MCF 10A (cell line): Measurements from ENCODE around the gene SLC25A1. TPM values are rescaled to one million over a fixed set of nuclear protein-coding genes. Genes with fewer than 3 reads are reported as not detected.

Experiments
- BruUV-seq: library from RNA; stranded (reverse); fragments of 400-500 nt; replicated peaks from 2 replicates; lab custom pipeline; 2021; lab: Mats Ljungman, UMichigan
- CTCF ChIA-PET: fragments of 300-600 bp; sonication (Branson Sonifier 250); formaldehyde crosslinking; extraction: SDS; loops from one replicate; lab custom pipeline; 2021; ENCODE audit warnings: antibody characterized with exemption, inconsistent platforms; lab: Yijun Ruan, JAX
- POLR2A ChIA-PET: fragments of 300-600, 350-650 bp; sonication (Branson Sonifier 250); formaldehyde crosslinking; extraction: SDS; loops from one replicate; lab custom pipeline; 2020; ENCODE audit warnings: antibody characterized with exemption, inconsistent platforms; lab: Yijun Ruan, JAX
- DNase-seq: peaks from one replicate; pipeline ENCODE4 v3.0.0-alpha.2; 2018; ENCODE audit not compliant: unreplicated experiment
- H3K27ac Mint-ChIP-seq: one replicate; pipeline ENCODE4 v1.8.0; 2022; ENCODE audit warnings: mild to moderate bottlenecking, low read depth, mixed read lengths; ENCODE audit not compliant: unreplicated experiment
- H3K27me3 Mint-ChIP-seq: one replicate; pipeline ENCODE4 v1.8.0; 2022; ENCODE audit warnings: mixed read lengths; ENCODE audit not compliant: insufficient read depth, unreplicated experiment
- H3K36me3 Mint-ChIP-seq: one replicate; pipeline ENCODE4 v1.8.0; 2022; ENCODE audit warnings: mild to moderate bottlenecking, moderate library complexity, mixed read lengths; ENCODE audit not compliant: insufficient read depth, unreplicated experiment
- H3K4me1 Mint-ChIP-seq: one replicate; pipeline ENCODE4 v1.8.0; 2022; ENCODE audit warnings: mixed read lengths; ENCODE audit not compliant: insufficient read depth, unreplicated experiment
- H3K4me3 Mint-ChIP-seq: one replicate; pipeline ENCODE4 v1.8.0; 2022; ENCODE audit warnings: mild to moderate bottlenecking, moderate library complexity, mixed read lengths; ENCODE audit not compliant: unreplicated experiment
- H3K9me3 Mint-ChIP-seq: one replicate; pipeline ENCODE4 v1.8.0; 2022; ENCODE audit warnings: mixed read lengths; ENCODE audit not compliant: unreplicated experiment
- CTCF ChIP-seq: fragments of 200-600 bp; IDR thresholded peaks from one replicate; pipeline ENCODE4 v1.8.0; 2022; ENCODE audit warnings: antibody characterized with exemption, mild to moderate bottlenecking; ENCODE audit not compliant: unreplicated experiment
- intact Hi-C: fragments of 100-400 bp; cut with micrococcal nuclease; formaldehyde crosslinking; loops from 2 replicates; pipeline ENCODE4 v1.14.1; 2022
- total RNA-seq: library from RNA; stranded (reverse); gene quantifications from 2 replicates; pipeline ENCODE4 v1.2.3, GENCODE V29; 2022

Gene SLC25A1
- total RNA-seq, 1 experiment from 2014 or later = 53.9 TPM

- ChIA-PET CTCF (interaction anchor here (0.5 to 0.9 kb wide), 2 partner anchors 19 to 462 kb away, joined by 3 read pairs; no protein-coding TSS in a partner anchor), POLR2A (no interaction called here)
- Mint-ChIP-seq H3K27me3 (no peaks in the 10 kb centered on the region), H3K4me3 (no peak overlapping the region), H3K4me1 (no peaks in the 10 kb centered on the region), H3K27ac (no peak overlapping the region), H3K9me3 (peaks cover 6% of the 10 kb centered on the region), H3K36me3 (peaks cover 26% of the 10 kb centered on the region)
- no peak for TF ChIP-seq CTCF
- BruUV-seq = no TSS peak
- DNase-seq = no peak
- intact Hi-C loops = no loop called here
Observed at GRCh38 chr22:19199479-19199878, 20.9 kb upstream of the SLC25A1 start.

DNA sequence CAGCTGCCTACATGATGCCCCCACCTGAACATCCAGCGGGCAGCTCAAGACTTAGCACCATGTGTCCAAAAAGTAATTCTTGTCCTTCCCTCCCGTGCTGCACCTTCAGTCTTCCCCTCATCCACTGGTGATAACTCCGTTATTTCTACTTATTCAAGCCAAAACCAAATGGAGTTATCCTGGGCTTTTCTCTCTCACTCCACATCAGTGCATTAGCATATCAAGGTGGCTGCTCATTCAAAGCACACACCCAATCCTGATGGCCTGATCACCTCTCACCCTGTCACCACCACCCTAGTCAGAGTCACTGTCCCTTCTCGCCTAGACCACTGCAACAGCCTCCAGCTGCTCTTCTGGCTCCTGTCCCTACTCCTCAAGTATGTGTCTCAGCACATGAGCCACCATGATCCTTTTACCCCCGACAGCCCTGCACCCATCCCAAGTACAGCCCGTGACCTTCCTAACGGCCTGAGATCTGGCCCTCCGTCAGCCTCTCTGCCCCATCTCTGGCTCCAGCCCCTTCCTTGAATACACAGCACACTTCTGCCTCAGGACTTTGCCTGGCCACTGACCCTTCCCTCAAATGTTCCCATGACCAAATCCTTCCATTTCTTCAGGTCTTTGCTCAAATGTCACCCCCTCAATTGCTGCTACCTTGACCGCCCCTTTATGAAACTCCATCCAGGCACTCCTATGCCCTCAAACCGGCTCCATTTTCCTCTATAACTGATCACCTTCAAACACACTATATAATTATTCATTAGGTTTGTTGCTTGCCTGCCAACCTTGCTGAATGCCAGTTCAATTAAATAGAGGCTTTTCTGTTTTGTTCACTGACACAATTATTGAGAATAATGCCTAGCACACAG is 19.7 kb upstream of the SLC25A1 start:
- ChIA-PET POLR2A (no interaction called here), CTCF (interaction anchor here (0.6 kb wide), 1 partner anchor 32 kb away, joined by 3 read pairs; no protein-coding TSS in a partner anchor)
- H3K4me3 Mint-ChIP-seq = no peak overlapping the region
- H3K9me3 Mint-ChIP-seq = peaks cover 6% of the 10 kb centered on the region
- H3K27ac Mint-ChIP-seq = no peak overlapping the region
- no peak for TF ChIP-seq CTCF
- peaks cover 28% of the 10 kb centered on the region for H3K36me3 Mint-ChIP-seq
- no peak for DNase-seq
- intact Hi-C loops = no loop called here
- H3K4me1 Mint-ChIP-seq = no peaks in the 10 kb centered on the region
- H3K27me3 Mint-ChIP-seq = no peaks in the 10 kb centered on the region
- no TSS peak for BruUV-seq

DNA sequence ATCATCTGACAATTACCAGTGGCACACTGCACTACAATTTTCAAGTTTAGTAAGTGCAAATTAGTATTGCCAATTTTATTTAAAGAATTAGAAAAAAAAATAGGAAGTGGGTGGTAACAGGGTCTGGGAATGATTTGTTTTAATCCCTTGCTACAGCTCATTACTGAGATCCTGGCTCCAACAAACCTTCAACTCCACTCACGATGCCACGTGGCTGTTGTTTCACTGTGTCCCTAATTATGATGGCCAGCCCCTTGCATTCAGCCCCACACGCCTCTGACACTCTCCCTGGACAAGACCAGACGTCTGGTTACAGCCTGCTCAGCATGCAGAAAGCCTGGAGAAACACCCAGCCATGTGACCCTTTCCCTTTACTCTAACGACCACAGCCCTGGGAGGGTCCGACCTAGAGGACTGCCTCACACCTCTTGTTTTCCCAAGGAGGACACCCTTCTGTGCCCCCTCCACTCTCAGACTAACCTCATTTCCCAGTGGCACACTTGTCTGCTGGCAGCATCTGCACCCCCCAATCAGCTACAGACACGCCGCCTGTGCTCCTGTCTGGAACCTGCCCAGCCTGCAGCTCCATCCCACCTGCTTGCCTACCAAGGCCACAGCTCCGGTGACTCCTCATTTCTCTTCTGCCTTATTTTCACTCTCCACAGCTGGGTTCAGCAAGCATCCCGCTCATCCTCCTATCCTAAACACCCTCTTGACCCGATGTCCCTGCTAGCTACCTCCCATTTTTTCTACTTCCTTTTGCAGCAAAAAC is 18.5 kb upstream of the SLC25A1 start:
- no peaks in the 10 kb centered on the region for H3K27me3 Mint-ChIP-seq

More for the DNA sequence above, 18.5 kb upstream of the SLC25A1 start:
- no peak for TF ChIP-seq CTCF
- H3K4me3 Mint-ChIP-seq = no peak overlapping the region
- DNase-seq = no peak
- intact Hi-C loops = no loop called here
- no TSS peak for BruUV-seq
- H3K9me3 Mint-ChIP-seq = no peaks in the 10 kb centered on the region
- ChIA-PET POLR2A (no interaction called here), CTCF (interaction anchor here (0.7 to 1.1 kb wide), 3 partner anchors 14 to 268 kb away, joined by 3 to 4 read pairs (median 3); no protein-coding TSS in a partner anchor)
- peaks cover 35% of the 10 kb centered on the region for H3K36me3 Mint-ChIP-seq
- H3K4me1 Mint-ChIP-seq = no peaks in the 10 kb centered on the region
- no peak overlapping the region for H3K27ac Mint-ChIP-seq
